IMR-90 (cell line): ENCODE results near the gene CUX1. TPM values are rescaled to one million over a fixed set of nuclear protein-coding genes. Genes with fewer than 3 reads are reported as not detected.

Experiments used
- ATAC-seq: fragments of 200-7000 bp; cut with Tn5 transposase; 2 replicates; pipeline ENCODE4 v1.9.1; 2020; ENCODE audit warnings: low read depth, mild to moderate bottlenecking, moderate library complexity
- BruUV-seq: library from RNA; stranded (reverse); fragments of 400-500 nt; replicated peaks from 2 replicates; lab custom pipeline; 2021; lab: Mats Ljungman, UMichigan
- CTCF ChIA-PET: fragments of 300-600 bp; formaldehyde crosslinking; extraction: SDS; loops from one replicate; lab custom pipeline; 2021; ENCODE audit warnings: antibody characterized with exemption; lab: Yijun Ruan, JAX
- POLR2A ChIA-PET: fragments of 300-600 bp; sonication (Branson Sonifier 250); formaldehyde crosslinking; loops from one replicate; lab custom pipeline; 2022; ENCODE audit warnings: antibody characterized with exemption; ENCODE audit not compliant: unreplicated experiment; lab: Charles Lee
- DNase-seq: peaks from one replicate; pipeline ENCODE4 v3.0.0; 2013
- H2AFZ ChIP-seq: replicated peaks from 2 replicates; pipeline ENCODE3; 2013; ENCODE audit warnings: low read length, mild to moderate bottlenecking; ENCODE audit not compliant: poor library complexity
- H2AK5ac ChIP-seq: 2 replicates; pipeline ENCODE4 v1.6.1; 2013; ENCODE audit warnings: low read depth, low read length, inconsistent platforms
- H2AK9ac ChIP-seq: replicated peaks from 2 replicates; pipeline ENCODE3; 2013; ENCODE audit warnings: mild to moderate bottlenecking, low read depth, low read length, moderate library complexity; ENCODE audit not compliant: poor library complexity
- H2BK120ac ChIP-seq: 2 replicates; pipeline ENCODE4 v1.6.1; 2013; ENCODE audit warnings: low read depth, low read length, inconsistent platforms
- H2BK15ac ChIP-seq: 3 replicates; pipeline ENCODE4 v1.6.1; 2013; ENCODE audit warnings: low read depth, low read length, inconsistent platforms
- H2BK20ac ChIP-seq: 2 replicates; pipeline ENCODE4 v1.6.1; 2013; ENCODE audit warnings: low read depth, mild to moderate bottlenecking, inconsistent platforms, low read length, moderate library complexity
- H2BK5ac ChIP-seq: 2 replicates; pipeline ENCODE4 v1.6.1; 2013; ENCODE audit warnings: mild to moderate bottlenecking, low read depth, low read length, inconsistent platforms; ENCODE audit not compliant: poor library complexity, severe bottlenecking
- H3K14ac ChIP-seq: replicated peaks from 2 replicates; pipeline ENCODE4 v1.6.1; 2013; ENCODE audit warnings: low read depth, low read length, inconsistent platforms
- H3K18ac ChIP-seq: 2 replicates; pipeline ENCODE4 v1.6.1; 2013; ENCODE audit warnings: low read depth, low read length, control low read depth
- H3K23ac ChIP-seq: 2 replicates; pipeline ENCODE4 v1.6.1; 2013; ENCODE audit warnings: low read depth, low read length, inconsistent platforms
- H3K27ac ChIP-seq: 2 replicates; pipeline ENCODE4 v1.5.1; 2013; ENCODE audit warnings: mild to moderate bottlenecking, control low read depth, low read length; ENCODE audit not compliant: insufficient read depth
- H3K27me3 ChIP-seq: 2 replicates; pipeline ENCODE4 v1.6.1; 2013; ENCODE audit warnings: low read length; ENCODE audit not compliant: control insufficient read depth, insufficient read depth
- H3K36me3 ChIP-seq: 2 replicates; pipeline ENCODE4 v1.6.1; 2013; ENCODE audit warnings: low read length, mixed read lengths; ENCODE audit not compliant: control insufficient read depth, insufficient read depth
- H3K4ac ChIP-seq: 2 replicates; pipeline ENCODE4 v1.6.1; 2013; ENCODE audit warnings: low read depth, low read length, inconsistent platforms
- H3K4me1 ChIP-seq: 2 replicates; pipeline ENCODE4 v1.6.1; 2013; ENCODE audit warnings: low read length, mixed read lengths; ENCODE audit not compliant: control insufficient read depth, insufficient read depth
- H3K4me2 ChIP-seq: 2 replicates; pipeline ENCODE4 v1.6.1; 2013; ENCODE audit warnings: low read depth, mild to moderate bottlenecking, control low read depth, low read length, moderate library complexity
- H3K4me3 ChIP-seq: 2 replicates; pipeline ENCODE4 v1.5.1; 2013; ENCODE audit warnings: low read depth, mild to moderate bottlenecking, control low read depth, low read length, moderate library complexity; ENCODE audit not compliant: insufficient read depth
- H3K56ac ChIP-seq: 2 replicates; pipeline ENCODE4 v1.6.1; 2013; ENCODE audit warnings: low read length, inconsistent platforms; ENCODE audit not compliant: insufficient read depth; ENCODE audit errors: extremely low read depth
- H3K79me1 ChIP-seq, 2 experiments: 2 replicates each; pipeline ENCODE4 v1.6.1; 2013; ENCODE audit warnings: low read length in 2 of 2, inconsistent platforms in 1 of 2, low read depth in 1 of 2
- H3K9ac ChIP-seq: 2 replicates; pipeline ENCODE4 v1.6.1; 2013; ENCODE audit warnings: low read depth, low read length, control low read depth
- H3K9me1 ChIP-seq: 2 replicates; pipeline ENCODE4 v1.6.1; 2013; ENCODE audit warnings: low read length, inconsistent platforms; ENCODE audit not compliant: insufficient read depth
- H3K9me3 ChIP-seq: 2 replicates; pipeline ENCODE4 v1.6.1; 2013; ENCODE audit warnings: low read length; ENCODE audit not compliant: control insufficient read depth, insufficient read depth
- H4K20me1 ChIP-seq: 2 replicates; pipeline ENCODE4 v1.6.1; 2013; ENCODE audit warnings: low read length, inconsistent platforms; ENCODE audit not compliant: insufficient read depth
- H4K5ac ChIP-seq: 2 replicates; pipeline ENCODE4 v1.6.1; 2013; ENCODE audit warnings: mild to moderate bottlenecking, low read depth, low read length, control low read depth
- H4K8ac ChIP-seq, 2 experiments: 2 replicates each; pipeline ENCODE4 v1.6.1; 2013; ENCODE audit warnings: low read depth in 2 of 2, low read length in 2 of 2, control low read depth in 1 of 2, inconsistent platforms in 1 of 2
- H4K91ac ChIP-seq: 2 replicates; pipeline ENCODE4 v1.6.1; 2013; ENCODE audit warnings: low read depth, low read length, inconsistent platforms; ENCODE audit not compliant: insufficient read depth
- BHLHE40 ChIP-seq: fragments of 150-350 bp; IDR thresholded peaks from 2 replicates; pipeline ENCODE4 v1.6.1; 2016; ENCODE audit warnings: mild to moderate bottlenecking, low read depth, low read length
- CEBPB ChIP-seq: IDR thresholded peaks from 2 replicates; pipeline ENCODE4 v1.6.1; 2012; ENCODE audit warnings: low read depth, low read length, improper control_type of control experiment
- CTCF ChIP-seq: conservative IDR thresholded peaks from 2 replicates; pipeline ENCODE4 v1.5.1; 2012; ENCODE audit warnings: mild to moderate bottlenecking, low read depth, low read length, improper control_type of control experiment
- FOS ChIP-seq: fragments of 150-350 bp; IDR thresholded peaks from 2 replicates; pipeline ENCODE4 v1.6.1; 2016; ENCODE audit warnings: low read depth, low read length
- MAFK ChIP-seq: IDR thresholded peaks from 2 replicates; pipeline ENCODE4 v1.6.1; 2012; ENCODE audit warnings: low read depth, low read length, improper control_type of control experiment
- MAZ ChIP-seq: IDR thresholded peaks from 2 replicates; pipeline ENCODE4 v1.6.1; 2012; ENCODE audit warnings: low read depth, mild to moderate bottlenecking, low read length, improper control_type of control experiment, moderate library complexity, borderline replicate concordance
- NFE2L2 ChIP-seq: fragments of 150-350 bp; IDR thresholded peaks from 2 replicates; pipeline ENCODE4 v1.6.1; 2016; ENCODE audit warnings: low read depth, mild to moderate bottlenecking, low read length
- POLR2A ChIP-seq: IDR thresholded peaks from 2 replicates; pipeline ENCODE4 v1.6.1; 2012; ENCODE audit warnings: mild to moderate bottlenecking, low read depth, low read length
- RAD21 ChIP-seq: IDR thresholded peaks from 2 replicates; pipeline ENCODE4 v1.6.1; 2012; ENCODE audit warnings: low read length, improper control_type of control experiment
- SMC3 ChIP-seq: fragments of 150-350 bp; IDR thresholded peaks from 2 replicates; pipeline ENCODE4 v1.6.1; 2016; ENCODE audit warnings: low read depth, mild to moderate bottlenecking, antibody characterized with exemption, low read length, moderate library complexity
- WGBS, 2 experiments: methylation state at CpG; one replicate each; pipeline versions ENCODE4 v1.1.5 to v1.1.7; 2013; ENCODE audit warnings: missing lambda C conversion rate in 2 of 2; ENCODE audit not compliant: insufficient read length in 1 of 2; ENCODE audit errors: extremely low coverage in 2 of 2; 5-methylcytosine and 5-hydroxymethylcytosine counted together
- dilution Hi-C: fragments of 300-500 bp; cut with HindIII; formaldehyde crosslinking; loops from one replicate; pipeline ENCODE4 v1.14.3; 2018; ENCODE audit warnings: low sequenced_read_pairs; ENCODE audit not compliant: unreplicated experiment
- in situ Hi-C: fragments of 300-500 bp; cut with MboI; formaldehyde crosslinking; loops from 3 replicates; pipeline ENCODE4 v1.14.3; 2019; ENCODE audit warnings: low sequenced_read_pairs, inconsistent platforms, mixed read lengths
- intact Hi-C: fragments of 100-400 bp; cut with micrococcal nuclease; formaldehyde crosslinking; loops from 2 replicates; pipeline ENCODE4 v1.10.0; 2022
- polyA plus RNA-seq, 3 experiments: library from polyadenylated mRNA; depleted of rRNA; stranded (reverse); fragments of >200 nt; gene quantifications; 2 replicates each; pipeline ENCODE4 v1.2.3, GENCODE V29; 2012; ENCODE audit warnings: low replicate concordance in 1 of 3
- total RNA-seq: library from RNA; depleted of rRNA; stranded (reverse); fragments of >200 nt; gene quantifications from 2 replicates; pipeline ENCODE4 v1.2.3, GENCODE V29; 2012

CUX1 gene
- total and polyA plus RNA-seq, 2 of the 4 experiments (the other 2 are of a cell fraction) = 19.7 to 46.4 TPM

GRCh38 chr7:102075126-102075525 is 257.7 kb downstream of the CUX1 start:
- H3K56ac ChIP-seq = no peak overlapping the region
- H3K4me3 ChIP-seq = no peak overlapping the region
- H3K9ac ChIP-seq = no peak overlapping the region
- H4K5ac ChIP-seq = no peak overlapping the region
- peaks cover 14 to 24% of the 10 kb centered on the region in 2 experiments for H3K79me1 ChIP-seq
- intact Hi-C loops (no loop called here), dilution Hi-C loops (no loop called here), in situ Hi-C loops (no loop called here)
- H3K14ac ChIP-seq = no peak overlapping the region
- no peaks in the 10 kb centered on the region; the same call in 1 of the 2 replicates for H4K20me1 ChIP-seq
- DNase-seq (no peak), ATAC-seq (no peak)
- no peak overlapping the region for H3K23ac ChIP-seq
- no peak overlapping the region for H3K4me2 ChIP-seq
- no peak overlapping the region for H3K27ac ChIP-seq
- peaks cover 9% of the 10 kb centered on the region for H3K9me3 ChIP-seq
- H3K18ac ChIP-seq = no peak overlapping the region
- no peak overlapping the region for H2AFZ ChIP-seq
- TF ChIP-seq RAD21 (no peak), CEBPB (no peak), MAZ (no peak), FOS (no peak), BHLHE40 (no peak), SMC3 (no peak), POLR2A (no peak), NFE2L2 (no peak), CTCF (no peak), MAFK (no peak)
- H3K27me3 ChIP-seq = no peaks in the 10 kb centered on the region
- no peak overlapping the region for H3K4ac ChIP-seq
- no peak overlapping the region for H2BK120ac ChIP-seq
- ChIA-PET CTCF (no interaction called here), POLR2A (no interaction called here)
- H2BK20ac ChIP-seq = no peak overlapping the region
- WGBS, 2 experiments = 98% methylated on average over 7 of the region's 9 CpGs; no CpG with 5 or more reads in 1 of the 2 experiments
- peaks cover 2% of the 10 kb centered on the region; the same call in 1 of the 2 replicates for H3K4me1 ChIP-seq
- no peak overlapping the region for H4K91ac ChIP-seq
- no peak overlapping the region for H2AK9ac ChIP-seq
- no TSS peak for BruUV-seq
- peaks cover 29% of the 10 kb centered on the region for H3K36me3 ChIP-seq
- H2BK15ac ChIP-seq = no peak overlapping the region
- H3K9me1 ChIP-seq = peaks cover 7% of the 10 kb centered on the region
- no peak overlapping the region for H4K8ac ChIP-seq
- H2BK5ac ChIP-seq = no peak overlapping the region
- no peak overlapping the region for H2AK5ac ChIP-seq
